ENCODE measurements around the gene TM2D3. TPM values are rescaled to one million over a fixed set of nuclear protein-coding genes. Genes with fewer than 3 reads are reported as not detected.

TM2D3 gene
- total and polyA plus RNA-seq, 4 donors = 22.0 to 44.1 (median 37.9) TPM

GRCh38 chr15:101692801-101693598, 40.8 kb upstream of the TM2D3 start:
- Histone ChIP-seq H3K4me1 (ENCODE audit: control insufficient read depth in 4 of 4, insufficient read depth in 4 of 4, low read length in 3 of 4) (no peaks in the 10 kb centered on the region), H3K9me3 (ENCODE audit: control insufficient read depth in 4 of 4, low read length in 3 of 4) (no peaks in the 10 kb centered on the region), H3K9ac (ENCODE audit: low read depth in 1 of 2, low read length in 2 of 2) (no peak overlapping the region), H3K36me3 (ENCODE audit: control insufficient read depth in 4 of 4, insufficient read depth in 3 of 4, low read depth in 1 of 4, low read length in 3 of 4) (peaks cover 4 to 35% (median 21%) of the 10 kb centered on the region in 4 donors), H3K27ac (ENCODE audit: low read depth in 1 of 2, low read length in 2 of 2) (no peak overlapping the region), H3K4me3 (ENCODE audit: low read depth in 1 of 3, low read length in 3 of 3) (no peak overlapping the region), H3K27me3 (ENCODE audit: control insufficient read depth in 4 of 4, insufficient read depth in 4 of 4, low read length in 3 of 4) (no peaks in the 10 kb centered on the region)
- DNase-seq (ENCODE audit: low spot score) = no peak
- 95% methylated on average over 4 of the region's 4 CpGs for whole genome bisulfite sequencing
- TF ChIP-seq EGR1 (IDR thresholded peaks at IDR 0.05; ENCODE audit: low read depth in 2 of 2) = no peak
- TF ChIP-seq FOXA1 (IDR thresholded peaks at IDR 0.05) = no peak
- TF ChIP-seq RXRA (IDR thresholded peaks at IDR 0.05) = no peak
- TF ChIP-seq ATF3 (IDR thresholded peaks at IDR 0.05) = no peak
- TF ChIP-seq TAF1 (conservative IDR thresholded peaks at IDR 0.05) = no peak
- no peak for TF ChIP-seq NR2F2 (IDR thresholded peaks at IDR 0.05)
- TF ChIP-seq SP1 (IDR thresholded peaks at IDR 0.05) = no peak
- no peak for TF ChIP-seq FOXA2 (IDR thresholded peaks at IDR 0.05)
- no peak for TF ChIP-seq CTCF (IDR thresholded peaks at IDR 0.05; ENCODE audit: low read depth, low read length, missing input control)
- no peak for TF ChIP-seq RAD21 (IDR thresholded peaks at IDR 0.05)
- no peak for TF ChIP-seq MAX (IDR thresholded peaks at IDR 0.05)
- TF ChIP-seq ZBTB33 (IDR thresholded peaks at IDR 0.05) = no peak
- no peak for TF ChIP-seq JUND (IDR thresholded peaks at IDR 0.05)
- no peak for TF ChIP-seq YY1 (IDR thresholded peaks at IDR 0.05)
- TF ChIP-seq HNF4A (conservative IDR thresholded peaks at IDR 0.05) = no peak

GRCh38 chr15:101689901-101690300, 37.7 kb upstream of the TM2D3 start:
- DNase-seq (ENCODE audit: low spot score) = no peak
- peaks cover 2 to 29% (median 11%) of the 10 kb centered on the region in 4 donors for H3K36me3 ChIP-seq (ENCODE audit: control insufficient read depth in 4 of 4, insufficient read depth in 3 of 4, low read depth in 1 of 4, low read length in 3 of 4)
- 97% methylated on average over 6 of the region's 6 CpGs for WGBS
- TF ChIP-seq RAD21 (IDR thresholded peaks at IDR 0.05) = no peak
- no peak for TF ChIP-seq FOXA1 (IDR thresholded peaks at IDR 0.05)
- no peak for TF ChIP-seq SP1 (IDR thresholded peaks at IDR 0.05)
- no peak for TF ChIP-seq NR2F2 (IDR thresholded peaks at IDR 0.05)
- no peak for TF ChIP-seq HNF4G (IDR thresholded peaks at IDR 0.05)
- TF ChIP-seq TAF1 (conservative IDR thresholded peaks at IDR 0.05) = no peak
- TF ChIP-seq CTCF (IDR thresholded peaks at IDR 0.05; ENCODE audit: low read depth, low read length, missing input control) = no peak
- TF ChIP-seq MAX (IDR thresholded peaks at IDR 0.05) = no peak
- TF ChIP-seq RXRA (IDR thresholded peaks at IDR 0.05) = no peak
- TF ChIP-seq EGR1 (IDR thresholded peaks at IDR 0.05; ENCODE audit: low read depth in 2 of 2) = no peak
- no peak for TF ChIP-seq ZBTB33 (IDR thresholded peaks at IDR 0.05)
- no peak for TF ChIP-seq ATF3 (IDR thresholded peaks at IDR 0.05)
- no peak for TF ChIP-seq GABPA (IDR thresholded peaks at IDR 0.05 in 1 of 2, conservative IDR thresholded peaks at IDR 0.05 in 1 of 2)
- no peak for TF ChIP-seq JUND (IDR thresholded peaks at IDR 0.05)

More at GRCh38 chr15:101689901-101690300, 37.7 kb upstream of the TM2D3 start:
- H3K27ac ChIP-seq (ENCODE audit: low read depth in 1 of 2, low read length in 2 of 2) = no peak overlapping the region
- H3K9me3 ChIP-seq (ENCODE audit: control insufficient read depth in 4 of 4, low read length in 3 of 4) = no peaks in the 10 kb centered on the region
- no peaks in the 10 kb centered on the region for H3K27me3 ChIP-seq (ENCODE audit: control insufficient read depth in 4 of 4, insufficient read depth in 4 of 4, low read length in 3 of 4)
- no peak overlapping the region for H3K4me3 ChIP-seq (ENCODE audit: low read depth in 1 of 3, low read length in 3 of 3)
- no peak overlapping the region for H3K9ac ChIP-seq (ENCODE audit: low read depth in 1 of 2, low read length in 2 of 2)
- no peaks in the 10 kb centered on the region for H3K4me1 ChIP-seq (ENCODE audit: control insufficient read depth in 4 of 4, insufficient read depth in 4 of 4, low read length in 3 of 4)
